GM15510 (cell line): ENCODE measurements around the gene CTNND1.

Source experiments
- POLR2A ChIP-seq: IDR thresholded peaks from 3 replicates; pipeline ENCODE4 v1.6.1; 2011; ENCODE audit warnings: borderline replicate concordance; ENCODE audit not compliant: insufficient read length; ENCODE audit errors: extremely low read depth

The CTNND1 gene

DNA sequence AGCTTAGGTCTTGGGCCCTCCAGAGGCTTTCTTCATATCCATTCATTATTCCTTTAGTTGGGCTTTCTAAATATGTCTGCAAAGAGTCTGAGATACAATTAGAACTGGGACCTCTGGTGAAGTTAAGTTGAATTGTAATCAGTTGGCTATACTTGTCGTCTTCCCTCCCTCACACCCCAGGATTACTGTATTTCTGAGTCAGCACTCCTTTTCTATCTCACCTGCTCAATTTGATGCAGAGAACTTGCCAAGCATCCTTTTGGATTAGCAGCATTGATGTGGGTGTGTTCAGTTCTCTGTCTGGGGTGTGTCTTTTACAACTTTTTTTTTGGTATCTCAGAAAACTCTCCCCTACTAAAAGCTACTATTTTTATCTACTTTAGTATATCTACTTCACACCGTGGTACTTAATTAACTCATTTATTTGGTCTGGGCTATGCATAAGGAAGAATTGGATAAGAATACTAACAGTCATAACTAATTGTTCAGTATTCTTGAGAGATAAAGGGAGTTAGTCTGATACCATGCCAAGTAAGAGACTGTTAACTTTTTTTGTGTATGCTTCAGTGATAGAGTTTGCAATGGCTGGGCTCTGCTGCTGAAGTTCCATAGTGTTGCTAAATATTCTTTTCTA, 15.1 kb downstream of the CTNND1 start:
- no peak for TF ChIP-seq POLR2A

DNA sequence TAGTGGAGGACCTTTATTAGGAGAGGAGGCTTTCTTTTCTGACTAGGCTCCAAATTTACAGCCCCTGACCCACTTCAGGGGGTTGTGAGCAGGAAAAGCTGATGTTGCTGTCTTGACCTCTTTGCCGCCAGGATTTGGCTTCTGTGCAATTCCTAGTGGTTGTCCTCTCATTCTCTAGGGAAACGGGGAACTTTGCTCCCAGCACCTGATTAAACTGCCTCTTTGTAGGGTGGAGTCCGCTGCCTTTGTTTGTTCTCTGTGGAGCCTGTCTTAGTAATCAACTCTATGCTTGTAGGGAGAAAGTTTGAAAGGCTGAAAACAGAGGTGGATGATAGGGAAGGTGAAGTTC, 16.3 kb downstream of the CTNND1 start:
- TF ChIP-seq POLR2A, result no peak

DNA sequence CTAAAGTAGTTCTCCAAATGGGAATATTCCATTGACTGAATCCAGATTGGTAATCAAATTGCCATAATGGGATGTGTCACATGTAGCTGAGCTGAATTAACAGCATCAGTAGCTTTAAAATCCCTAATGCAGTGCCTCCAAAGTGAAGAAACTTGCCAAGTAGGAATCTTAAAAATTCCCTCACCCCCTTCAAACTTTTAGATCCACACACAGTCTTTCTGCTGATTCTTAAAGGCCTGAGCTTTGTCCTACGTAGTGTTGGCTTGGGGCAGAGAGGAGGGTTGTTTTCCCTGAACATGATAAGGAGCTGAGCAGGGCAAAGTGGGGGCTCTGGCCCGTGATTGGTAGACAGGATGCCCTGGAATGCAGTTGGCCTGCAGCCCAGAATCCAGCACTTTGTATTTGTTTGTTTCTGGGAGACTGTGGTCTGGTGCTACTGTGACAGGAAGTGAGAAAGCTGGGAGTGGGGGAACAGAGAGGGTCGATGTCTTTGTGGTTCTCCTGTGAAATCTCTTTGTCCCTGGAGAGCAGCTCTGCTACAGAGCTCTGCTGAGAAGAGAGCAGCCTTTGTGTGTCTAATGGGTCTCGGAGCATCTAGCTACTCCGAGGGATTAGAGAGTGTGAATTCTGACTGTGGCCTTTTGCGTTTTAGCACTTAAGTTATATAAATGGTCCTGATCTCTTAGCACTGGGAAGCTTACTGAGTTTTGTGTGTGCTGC, 16.9 kb downstream of the CTNND1 start:
- TF ChIP-seq POLR2A, result no peak

DNA sequence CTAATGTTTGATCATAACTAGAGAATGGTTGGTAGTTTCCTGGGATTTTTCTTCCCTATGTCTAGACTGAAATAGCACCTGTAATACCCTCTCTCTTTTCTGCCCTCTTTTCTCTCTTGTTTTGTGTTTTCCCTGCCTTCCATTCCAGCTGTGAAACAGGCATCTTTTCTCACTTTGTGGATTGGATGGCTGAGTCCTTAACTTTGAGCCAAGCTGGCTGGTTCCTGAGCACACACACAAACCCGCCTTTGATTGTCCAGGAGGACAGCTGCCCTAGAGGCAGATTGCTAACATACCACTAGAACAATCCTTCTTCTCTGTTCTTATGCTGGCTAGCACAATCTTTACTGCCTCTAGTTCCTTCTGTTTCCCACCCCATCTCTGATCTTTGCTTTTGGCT, 17.7 kb downstream of the CTNND1 start:
- TF ChIP-seq POLR2A, result no peak

DNA sequence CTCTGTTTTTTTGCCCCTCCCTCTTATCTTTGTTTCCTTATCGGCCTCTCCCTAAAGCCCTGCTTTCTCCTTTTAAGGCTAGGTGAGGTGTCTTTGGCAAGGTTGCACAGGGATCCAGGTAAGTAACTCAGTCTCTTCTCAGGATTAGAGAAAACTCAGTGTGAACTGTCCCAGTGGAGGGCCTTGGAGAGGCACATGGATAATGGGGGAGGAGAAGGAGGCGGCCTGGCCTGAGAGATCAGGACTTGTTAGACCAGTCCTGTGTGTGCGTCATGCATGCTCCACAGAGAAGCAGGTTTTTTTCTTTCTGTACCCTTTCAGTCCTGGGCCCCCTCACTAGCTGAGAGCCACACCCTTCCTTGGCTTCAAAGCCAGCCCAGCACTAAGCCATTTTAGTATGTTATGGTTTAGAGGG, 19.9 kb downstream of the CTNND1 start:
- no peak for TF ChIP-seq POLR2A

DNA sequence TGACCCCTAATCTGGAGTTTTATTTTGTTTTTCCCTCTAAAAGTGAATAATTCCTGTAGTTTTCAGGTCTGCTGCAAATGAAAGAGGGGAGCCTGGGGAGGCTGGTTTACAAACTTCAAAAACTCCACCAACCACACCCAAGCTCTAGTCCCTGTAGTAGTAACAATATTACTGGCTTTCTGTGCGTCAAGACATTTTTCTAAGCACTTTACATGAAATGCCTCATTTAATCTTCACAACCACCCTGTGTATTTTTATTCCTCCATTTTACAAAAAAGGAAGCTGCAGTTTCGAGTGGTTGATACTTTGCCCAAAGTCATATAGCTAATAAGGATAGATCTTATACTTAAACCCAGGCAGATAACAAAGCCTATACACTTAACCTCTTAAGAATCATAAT, 23.5 kb downstream of the CTNND1 start:
- TF ChIP-seq POLR2A, result no peak

DNA sequence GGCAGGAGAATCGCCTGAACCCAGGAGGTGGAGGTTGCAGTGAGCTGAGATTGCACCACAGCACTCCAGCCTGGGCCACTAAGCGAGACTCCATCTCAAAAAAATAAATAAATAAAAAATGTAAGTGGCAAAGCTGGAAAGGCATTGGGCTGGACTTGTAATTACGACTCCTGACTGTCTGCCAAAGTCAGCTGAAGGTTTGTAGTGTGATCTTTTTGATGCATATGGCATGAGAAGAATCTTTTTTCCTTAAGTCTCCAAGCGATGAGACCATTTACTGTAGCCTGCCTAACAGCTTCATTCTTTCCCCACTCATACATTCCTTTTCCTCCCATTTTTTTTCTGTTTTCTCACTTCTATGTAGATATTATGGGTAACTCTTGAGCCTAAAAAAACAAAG, 24.8 kb downstream of the CTNND1 start:
- TF ChIP-seq POLR2A, result no peak

DNA sequence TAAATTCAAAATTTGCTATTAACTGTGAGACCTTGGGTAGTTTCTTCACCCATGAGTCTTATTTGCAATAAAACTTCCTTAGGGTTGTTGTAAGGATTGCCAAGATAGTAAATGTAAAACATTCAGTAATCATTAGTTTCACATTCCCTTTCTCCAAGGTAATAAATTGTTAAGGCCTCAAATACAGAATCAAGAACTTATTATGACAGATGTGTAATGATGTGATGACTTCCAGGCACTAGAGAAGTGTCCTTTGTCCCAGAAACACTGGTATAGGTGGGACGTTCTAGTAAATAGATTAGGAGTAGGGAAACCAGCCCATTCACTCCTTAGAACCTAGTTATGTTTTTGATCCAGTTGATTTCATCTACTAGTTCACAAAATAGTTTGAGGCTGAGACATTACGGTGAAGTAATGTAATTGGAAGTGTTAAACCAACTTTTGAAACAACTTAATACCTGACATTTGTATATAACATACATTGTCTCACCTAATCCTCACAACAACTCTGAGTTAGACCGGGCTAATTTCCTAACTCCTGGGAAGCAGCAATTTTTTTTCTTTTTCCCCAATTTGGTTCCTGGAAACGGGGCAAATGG, 25.5 kb downstream of the CTNND1 start:
- no peak for TF ChIP-seq POLR2A

DNA sequence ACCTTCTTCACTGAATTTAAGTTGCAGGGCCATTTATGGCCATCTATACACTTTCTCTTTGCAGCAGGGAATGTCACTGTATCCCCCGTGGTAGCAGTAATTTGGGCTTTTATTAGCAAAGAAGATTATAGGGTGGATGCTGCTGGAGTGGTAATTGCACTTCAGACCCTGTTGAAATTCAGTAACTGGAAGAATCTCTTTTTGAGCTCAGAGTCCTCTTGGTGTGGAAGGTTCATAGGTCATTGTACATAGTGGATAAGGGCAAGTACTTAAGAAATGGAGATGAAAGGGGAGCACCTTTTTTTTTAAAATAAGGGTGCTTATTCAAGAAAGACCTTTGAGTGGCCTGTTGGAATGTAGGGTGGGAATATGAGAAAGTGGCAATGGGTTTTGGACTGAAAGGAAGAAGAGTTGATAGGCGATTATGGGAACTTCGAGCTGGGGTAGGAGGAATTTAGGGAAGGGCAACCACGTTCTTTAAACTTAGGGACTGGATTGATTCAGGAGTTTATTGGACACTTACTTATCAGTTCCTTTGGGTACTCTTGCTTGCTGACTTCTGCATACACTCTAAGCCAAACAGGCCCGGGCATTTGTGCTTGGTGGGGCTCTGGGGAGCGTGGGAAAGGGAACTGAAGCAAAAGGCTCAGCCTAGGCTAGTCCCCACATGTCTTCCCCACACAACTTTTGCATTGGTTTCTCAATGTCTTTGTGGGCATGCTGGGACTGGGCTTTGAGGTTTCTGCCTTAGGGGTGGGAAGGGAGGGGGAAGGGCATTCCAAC, 26.5 kb downstream of the CTNND1 start:
- no peak for TF ChIP-seq POLR2A

DNA sequence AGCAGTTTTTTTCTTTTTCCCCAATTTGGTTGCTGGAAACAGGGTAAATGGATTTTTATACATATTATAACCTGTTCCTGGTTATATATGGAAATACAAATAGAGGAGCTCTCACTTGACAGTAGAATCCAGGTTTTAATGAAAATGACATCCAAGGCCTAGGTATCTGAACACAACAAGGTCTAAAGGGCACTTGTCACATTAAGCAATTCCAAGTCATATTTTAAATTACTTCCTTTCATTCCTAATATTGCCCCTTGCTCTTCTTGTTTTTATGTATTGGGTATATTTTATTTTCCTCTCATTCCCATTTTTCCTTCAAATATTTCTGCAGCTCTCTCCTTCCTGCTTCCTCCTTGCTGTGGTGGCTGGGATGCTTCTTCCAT, 27.1 kb downstream of the CTNND1 start:
- no peak for TF ChIP-seq POLR2A

DNA sequence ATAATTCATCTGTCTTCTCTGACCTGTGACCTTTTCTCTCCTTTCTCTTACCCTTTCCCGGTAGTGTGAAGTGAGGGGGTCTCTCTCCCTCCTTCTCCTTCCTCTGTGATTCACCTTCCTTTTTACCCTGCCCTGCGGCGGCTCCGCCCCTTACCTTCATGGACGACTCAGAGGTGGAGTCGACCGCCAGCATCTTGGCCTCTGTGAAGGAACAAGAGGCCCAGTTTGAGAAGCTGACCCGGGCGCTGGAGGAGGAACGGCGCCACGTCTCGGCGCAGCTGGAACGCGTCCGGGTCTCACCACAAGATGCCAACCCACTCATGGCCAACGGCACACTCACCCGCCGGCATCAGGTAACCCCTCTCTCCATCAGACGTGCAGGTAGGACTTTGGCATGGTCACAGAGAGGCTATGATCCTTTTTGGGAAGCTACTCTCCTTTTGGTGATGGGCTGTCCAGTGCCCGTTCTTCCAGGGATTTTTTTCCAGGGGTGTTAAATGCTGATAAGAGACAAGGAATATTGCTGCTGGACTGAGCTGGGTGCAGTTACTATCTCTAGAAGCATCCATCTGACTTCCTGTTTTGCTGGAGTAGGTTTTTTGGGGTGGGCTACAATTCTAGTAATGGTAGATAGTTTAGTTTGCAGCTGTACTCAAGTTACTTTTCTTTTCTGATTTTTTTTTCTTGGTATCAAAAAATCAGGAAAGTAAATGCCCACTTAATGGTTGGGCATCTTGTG, 29.9 kb downstream of the CTNND1 start:
- TF ChIP-seq POLR2A, result no peak

DNA sequence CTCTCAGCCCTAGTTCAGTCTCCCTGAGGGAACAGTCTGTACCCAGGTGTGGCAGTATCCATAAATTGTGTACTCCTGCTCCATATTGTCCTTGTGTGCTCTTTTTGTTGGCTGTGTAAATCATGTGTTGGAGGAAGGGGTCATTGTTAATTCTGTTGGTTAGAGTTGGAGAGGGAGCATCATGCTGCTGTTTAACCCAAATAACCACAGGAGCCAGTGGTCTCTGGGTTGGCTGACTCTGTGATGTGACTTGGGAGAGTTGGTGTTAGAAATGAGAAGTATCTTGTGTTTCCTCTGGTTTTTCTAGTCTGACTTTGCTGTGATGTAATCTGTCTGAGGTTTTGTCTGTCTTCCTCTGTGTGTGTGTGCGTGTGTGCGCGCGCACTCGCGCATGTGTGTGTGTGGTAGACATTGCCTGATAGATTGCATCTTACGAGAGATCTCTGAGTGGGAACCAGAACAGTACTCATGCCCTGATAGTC, 30.5 kb downstream of the CTNND1 start:
- TF ChIP-seq POLR2A, result no peak

DNA sequence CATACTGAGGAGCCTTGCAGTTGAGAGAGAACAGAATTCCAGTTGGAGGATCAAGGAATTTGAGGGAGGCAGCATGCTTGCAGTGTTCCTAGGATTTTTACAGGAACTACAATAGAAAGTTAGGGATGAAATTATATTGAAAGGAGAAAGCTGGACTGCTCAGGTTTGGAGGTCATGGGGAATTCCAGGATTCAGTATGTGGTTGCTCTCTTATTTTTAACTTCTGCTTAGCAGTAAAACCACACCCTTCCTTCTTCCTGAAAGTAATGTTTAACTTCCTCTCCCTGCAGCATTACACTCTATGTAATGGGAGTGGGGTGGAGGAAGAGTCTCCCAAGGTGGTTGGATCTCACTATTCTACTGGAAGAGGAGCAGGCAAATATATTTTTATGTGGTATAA, 31.3 kb downstream of the CTNND1 start:
- no peak for TF ChIP-seq POLR2A

DNA sequence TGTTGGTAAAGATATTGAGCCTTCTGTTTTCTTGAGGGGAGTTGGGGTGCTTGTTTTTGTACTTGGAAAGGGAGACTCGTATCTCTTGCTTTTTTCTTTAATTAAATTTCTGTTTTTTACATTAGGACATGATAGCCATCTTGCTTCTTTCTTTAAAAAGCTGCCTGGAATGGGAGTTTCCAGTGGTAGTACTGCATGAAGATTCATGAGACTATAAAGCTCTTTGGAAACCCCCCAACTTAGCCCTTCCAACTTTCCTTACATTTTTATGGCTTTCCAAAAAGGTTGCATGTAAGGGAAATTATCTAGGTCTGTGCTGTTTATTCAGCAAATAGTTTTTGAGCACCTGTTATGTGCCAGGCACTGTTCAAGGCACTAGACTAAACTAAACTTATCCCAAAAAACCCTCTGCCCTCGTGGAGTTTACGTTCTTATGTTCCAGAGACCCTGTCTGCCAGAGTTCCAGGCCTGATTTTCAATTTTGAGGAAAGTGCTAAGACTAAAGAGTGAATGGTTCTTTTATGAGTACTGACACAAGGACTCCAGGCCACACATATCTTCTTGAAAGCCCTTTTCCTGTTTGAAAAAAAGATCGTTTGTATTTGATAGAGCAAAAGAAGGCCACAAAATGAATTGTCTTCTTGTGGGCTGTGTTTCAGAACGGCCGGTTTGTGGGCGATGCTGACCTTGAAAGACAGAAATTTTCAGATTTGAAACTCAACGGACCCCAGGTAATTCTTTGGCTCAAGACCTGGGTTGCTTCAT, 31.9 kb downstream of the CTNND1 start:
- TF ChIP-seq POLR2A, result no peak
